Spleen (tissue), 7 donors: Measurements from ENCODE around the gene HAX1.

ENCODE experiments used
- POLR2A ChIP-seq, 3 donors: fragments of 450-650 bp; IDR thresholded peaks; one replicate each; pipeline ENCODE4 v1.5.1; 2017; ENCODE audit warnings: antibody characterized with exemption in 3 of 3, mild to moderate bottlenecking in 1 of 3
- TF ChIP-seq, protein P1 (sequence below), 11 experiments: fragments of 200-600 bp in 7 of 11; fragments of 450-650 bp in 4 of 11; sonication (generic) in 4 of 11; IDR thresholded peaks in 8 of 11; conservative IDR thresholded peaks in 3 of 11; 1 replicate in 7 of 11; 2 replicates in 4 of 11; pipeline versions ENCODE4 v1.4.0 to v1.8.0; 2016 to 2021; ENCODE audit warnings: antibody characterized with exemption in 11 of 11, inconsistent platforms in 4 of 11, mild to moderate bottlenecking in 1 of 11
- donor health status: DM: no; HTN: no; CAD: no; lungs with moderate emphysema.
- donor health status: DM: no; HTN: no; CAD: no.
- donor health status: DM: no; HTN: no; CAD: no.

DNA sequence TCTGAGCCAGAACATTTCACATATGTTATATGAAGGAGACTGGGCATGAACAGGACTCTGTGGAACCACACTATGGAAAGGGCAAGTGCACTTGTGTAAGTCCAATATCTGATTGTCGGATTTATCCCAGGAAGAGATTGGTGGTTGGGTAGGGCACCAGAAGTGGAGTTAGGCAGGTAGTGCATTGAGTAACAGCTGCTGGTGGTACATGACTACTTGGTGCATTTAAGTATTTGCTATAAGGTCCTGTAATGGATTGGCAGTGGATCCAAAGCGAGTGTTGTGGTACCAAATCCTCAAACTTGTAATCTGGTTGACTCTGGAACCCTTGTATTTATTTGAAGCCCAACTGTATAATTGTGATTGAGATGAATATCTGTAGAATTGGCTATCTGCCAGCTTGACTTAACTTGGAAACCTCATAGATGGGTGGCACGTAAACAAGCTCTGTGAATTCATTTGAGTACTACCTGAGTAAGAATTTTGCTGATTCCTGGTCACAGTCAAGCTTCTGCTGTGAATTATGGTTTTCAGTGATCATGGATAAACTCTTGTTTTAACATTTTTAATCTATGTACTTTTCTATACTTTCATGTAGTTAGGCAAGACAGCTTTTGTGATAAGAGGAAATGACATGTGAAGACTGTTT is 30.6 kb upstream of the HAX1 start:
- TF ChIP-seq, protein P1, sequence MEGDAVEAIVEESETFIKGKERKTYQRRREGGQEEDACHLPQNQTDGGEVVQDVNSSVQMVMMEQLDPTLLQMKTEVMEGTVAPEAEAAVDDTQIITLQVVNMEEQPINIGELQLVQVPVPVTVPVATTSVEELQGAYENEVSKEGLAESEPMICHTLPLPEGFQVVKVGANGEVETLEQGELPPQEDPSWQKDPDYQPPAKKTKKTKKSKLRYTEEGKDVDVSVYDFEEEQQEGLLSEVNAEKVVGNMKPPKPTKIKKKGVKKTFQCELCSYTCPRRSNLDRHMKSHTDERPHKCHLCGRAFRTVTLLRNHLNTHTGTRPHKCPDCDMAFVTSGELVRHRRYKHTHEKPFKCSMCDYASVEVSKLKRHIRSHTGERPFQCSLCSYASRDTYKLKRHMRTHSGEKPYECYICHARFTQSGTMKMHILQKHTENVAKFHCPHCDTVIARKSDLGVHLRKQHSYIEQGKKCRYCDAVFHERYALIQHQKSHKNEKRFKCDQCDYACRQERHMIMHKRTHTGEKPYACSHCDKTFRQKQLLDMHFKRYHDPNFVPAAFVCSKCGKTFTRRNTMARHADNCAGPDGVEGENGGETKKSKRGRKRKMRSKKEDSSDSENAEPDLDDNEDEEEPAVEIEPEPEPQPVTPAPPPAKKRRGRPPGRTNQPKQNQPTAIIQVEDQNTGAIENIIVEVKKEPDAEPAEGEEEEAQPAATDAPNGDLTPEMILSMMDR (IDR thresholded peaks at IDR 0.05 in 8 of 11, conservative IDR thresholded peaks at IDR 0.05 in 3 of 11), result no peak
- no peak for TF ChIP-seq POLR2A (IDR thresholded peaks at IDR 0.05)
